ENCODE results near the gene OR56A5.

Gene OR56A5

GRCh38 chr11:5931061-5931460 lies 37.2 kb downstream of the OR56A5 start:
- no peak for DNase-seq

GRCh38 chr11:5930614-5931013 lies 37.7 kb downstream of the OR56A5 start:
- DNase-seq = no peak

- DNase-seq = no peak
Measured at GRCh38 chr11:5929571-5930368, 38.5 kb downstream of the OR56A5 start.

- DNase-seq = no peak
Measured at GRCh38 chr11:5928811-5929210, 39.5 kb downstream of the OR56A5 start.

GRCh38 chr11:5928271-5928670 lies 40.0 kb downstream of the OR56A5 start:
- DNase-seq = no peak

- no peak for DNase-seq
Measured at GRCh38 chr11:5923794-5924193, 44.5 kb downstream of the OR56A5 start.

GRCh38 chr11:5923427-5923776 lies 44.9 kb downstream of the OR56A5 start:
- DNase-seq = no peak

- peak; percentile 21 to 24 for DNase-seq
Measured at GRCh38 chr11:5922749-5923426, 45.4 kb downstream of the OR56A5 start.
